Stimulated activated CD4-positive, alpha-beta T cell treated with anti-CD3 and anti-CD28 coated beads, Interleukin-1b, Interleukin-23, amount 100 ng/mL, for 1 hour (primary cell): ENCODE results near the gene ATRX.

ENCODE experiments used
- DNase-seq, 2 donors: peaks; one replicate each; pipeline ENCODE4 v3.0.0-alpha.2; 2020; ENCODE audit warnings: low read depth in 2 of 2

ATRX gene

DNA sequence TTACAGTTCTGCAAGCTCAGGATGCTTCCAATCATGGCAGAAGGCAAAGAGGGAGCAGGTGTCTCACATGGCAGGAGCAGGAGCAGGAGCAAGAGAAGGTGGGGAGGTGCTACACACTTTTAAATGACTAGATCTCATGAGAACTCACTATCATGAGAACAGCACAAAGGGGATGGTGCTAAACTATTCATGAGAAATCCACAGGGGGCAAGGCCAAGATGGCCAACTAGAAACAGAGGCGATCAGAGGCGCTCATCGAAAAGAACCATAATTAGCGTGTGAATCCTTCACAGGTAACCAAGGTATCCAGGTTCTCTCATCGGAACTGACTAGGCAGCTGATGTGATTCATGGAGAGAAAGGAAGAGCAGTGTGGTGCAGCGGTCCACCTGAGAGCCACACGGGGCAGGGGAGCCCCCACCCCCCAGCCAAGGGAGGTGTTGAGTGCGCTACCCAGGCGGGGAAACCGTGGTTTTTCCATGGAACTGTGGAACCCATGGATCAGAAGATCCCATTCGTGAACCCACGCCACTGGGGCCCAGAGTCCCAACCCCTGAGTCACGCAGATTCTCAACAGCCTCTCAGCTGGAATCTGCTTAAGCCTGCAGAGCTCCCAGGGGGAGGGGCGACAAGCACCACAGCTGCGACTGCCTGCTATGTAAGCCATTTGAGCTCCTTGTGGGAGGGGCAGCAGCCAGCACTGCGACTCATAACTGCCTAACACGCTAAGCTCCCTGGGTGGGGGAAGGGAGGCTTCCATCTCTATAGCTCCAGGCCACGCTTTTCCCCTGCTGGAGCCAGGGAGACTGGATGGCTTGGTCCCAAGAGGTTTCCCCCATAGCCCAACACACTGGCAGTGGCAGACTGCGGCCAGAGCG lies 292.1 kb downstream of the ATRX start:
- DNase-seq = no peak

GRCh38 chrX:77484045-77484444 lies 302.0 kb downstream of the ATRX start:
- no peak for DNase-seq

- no peak for DNase-seq
Measured at GRCh38 chrX:77455437-77455836, 330.6 kb downstream of the ATRX start.
